GM19035 (cell line): ENCODE results near the gene GALNT1.
"Not testable (repeated sequence)": the region's sequence is repeated elsewhere in the genome, so short reads cannot be mapped to it uniquely, and the experiment has no call there.

ENCODE experiments used
- ATAC-seq: cut with Tn5 transposase; IDR thresholded peaks from one replicate; pipeline ENCODE4 v1.9.1; 2021; ENCODE audit not compliant: unreplicated experiment

GALNT1 gene

DNA sequence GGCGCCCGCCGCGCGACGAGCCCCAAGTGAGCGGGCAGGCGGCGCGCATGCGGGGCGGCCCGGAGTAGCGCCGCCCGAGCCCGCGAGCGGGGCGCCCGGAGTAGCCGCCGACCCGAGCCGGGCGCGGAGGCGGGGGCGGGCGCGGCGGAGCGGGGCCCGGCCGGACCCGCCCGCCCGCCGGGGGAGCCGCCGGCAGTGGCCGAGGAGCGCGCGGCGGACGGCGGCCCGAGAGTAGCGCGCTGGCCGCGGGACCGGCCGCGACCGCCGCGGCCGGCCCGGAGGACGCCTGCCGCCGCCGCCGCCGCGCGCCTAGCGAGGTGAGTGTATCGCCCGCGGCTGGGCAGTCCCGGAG, at the start of gene GALNT1:
GALNT1 (plus strand) TSS at position 195 of the 352 bp plus-strand sequence. CDS start 72,923 bp downstream, outside the sequence.
- no peak for ATAC-seq

DNA sequence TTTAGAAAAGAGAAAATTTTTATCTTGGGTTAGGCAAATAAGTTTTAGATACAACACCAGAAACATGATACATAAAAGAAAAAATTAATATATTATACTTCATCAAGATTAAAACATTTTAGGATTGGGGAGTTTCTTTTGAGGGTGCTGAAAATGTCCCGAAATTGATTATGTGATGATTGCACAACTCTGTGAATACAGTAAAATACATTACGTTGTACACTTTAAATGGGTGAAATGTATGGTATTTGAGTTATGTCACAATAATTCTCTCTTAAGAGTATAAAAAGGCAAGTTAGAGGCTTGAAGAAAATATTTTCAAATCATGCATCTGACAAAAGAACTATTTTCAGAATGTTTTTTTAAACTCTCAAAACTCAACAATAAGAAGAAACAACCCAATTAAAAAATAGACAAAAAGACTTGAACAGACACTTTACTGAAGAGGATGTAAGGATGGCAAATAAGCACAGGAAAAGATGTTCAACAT, 47.6 kb upstream of the GALNT1 start:
- no peak for ATAC-seq

DNA sequence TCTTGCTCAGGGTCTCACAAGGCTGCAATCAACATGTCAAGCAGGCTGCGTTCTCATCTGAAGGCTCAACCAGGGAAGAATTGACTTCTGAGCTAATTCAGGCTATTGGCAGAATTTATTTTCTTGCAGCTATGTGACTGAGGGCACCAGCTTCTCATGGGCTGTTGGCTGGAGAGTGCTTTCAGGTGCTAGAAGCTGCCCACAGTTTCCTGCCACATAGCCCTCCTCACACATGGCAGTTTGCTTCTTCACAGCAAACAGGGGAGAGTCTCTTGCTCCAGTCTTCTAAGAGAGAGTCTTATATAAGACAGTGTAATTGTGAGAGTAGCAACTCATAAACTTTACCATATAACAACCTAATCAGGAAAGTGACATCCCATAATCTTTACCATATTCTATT, 46.2 kb upstream of the GALNT1 start:
- ATAC-seq: no peak

DNA sequence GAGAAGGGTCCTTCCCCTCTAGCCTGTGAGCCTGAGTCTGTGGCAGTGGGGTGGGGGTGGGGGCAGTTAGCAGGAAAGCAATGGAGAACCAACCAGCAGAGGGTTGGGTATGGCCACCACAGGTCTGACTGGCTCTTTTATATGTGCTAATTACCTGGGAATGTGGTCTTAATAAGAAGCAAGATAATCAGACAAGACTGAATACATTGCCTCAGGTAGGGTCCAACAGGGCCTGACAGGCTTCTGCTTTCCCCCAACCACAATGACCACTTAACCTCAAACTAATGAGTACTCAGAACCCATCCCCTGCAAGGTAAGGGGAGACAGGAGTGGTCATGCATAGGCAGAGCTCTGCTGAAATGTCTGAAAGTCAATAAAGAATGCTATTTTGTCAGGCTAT, 39.2 kb upstream of the GALNT1 start:
- ATAC-seq: no peak

DNA sequence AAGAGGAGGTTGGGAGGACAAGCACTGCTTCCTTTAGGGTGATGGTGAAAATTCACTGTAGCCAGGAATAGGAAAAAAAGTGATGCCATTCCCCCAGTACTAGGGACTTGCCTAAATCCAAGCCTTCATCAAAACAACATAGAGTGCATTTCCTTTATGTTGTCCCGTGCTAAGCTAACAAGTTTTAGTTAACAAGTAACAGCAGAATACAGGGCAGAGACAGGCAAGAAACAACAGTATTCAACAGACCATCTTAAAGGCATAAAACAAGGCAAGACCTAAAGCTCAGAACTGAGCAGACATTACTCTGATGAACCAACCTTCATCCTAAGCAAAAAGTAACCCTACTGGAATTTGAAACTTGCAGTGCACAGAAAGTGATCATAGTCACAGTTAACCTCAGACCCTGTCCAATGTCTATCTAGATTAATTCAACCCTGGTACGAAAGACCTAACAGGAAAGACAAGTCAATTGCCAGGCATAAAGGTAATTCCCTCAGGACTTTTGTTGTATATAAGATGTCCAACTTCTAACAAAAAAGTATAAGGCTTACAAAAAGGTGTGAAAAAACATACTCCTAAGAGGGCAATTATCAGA, 34.4 kb upstream of the GALNT1 start:
- ATAC-seq: no peak

DNA sequence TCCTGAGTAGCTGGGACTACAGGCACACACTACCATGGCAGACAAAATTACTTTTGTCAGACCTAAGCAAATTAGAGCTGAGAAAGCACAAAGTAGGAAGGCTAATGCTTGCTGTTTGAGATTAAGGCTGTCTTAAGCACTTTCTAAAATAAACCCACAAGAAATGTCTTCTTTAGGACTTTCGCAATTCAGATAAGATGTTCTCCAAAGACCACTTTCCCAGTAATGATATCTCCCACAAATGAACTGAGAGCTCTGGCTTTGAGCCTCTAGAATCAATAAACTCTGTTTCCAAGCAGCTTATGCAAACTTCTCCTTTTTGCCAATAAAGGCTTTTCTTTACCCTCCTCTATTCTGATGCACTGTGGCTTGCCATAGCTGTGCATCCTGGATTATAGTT, 32.0 kb upstream of the GALNT1 start:
- no peak for ATAC-seq

DNA sequence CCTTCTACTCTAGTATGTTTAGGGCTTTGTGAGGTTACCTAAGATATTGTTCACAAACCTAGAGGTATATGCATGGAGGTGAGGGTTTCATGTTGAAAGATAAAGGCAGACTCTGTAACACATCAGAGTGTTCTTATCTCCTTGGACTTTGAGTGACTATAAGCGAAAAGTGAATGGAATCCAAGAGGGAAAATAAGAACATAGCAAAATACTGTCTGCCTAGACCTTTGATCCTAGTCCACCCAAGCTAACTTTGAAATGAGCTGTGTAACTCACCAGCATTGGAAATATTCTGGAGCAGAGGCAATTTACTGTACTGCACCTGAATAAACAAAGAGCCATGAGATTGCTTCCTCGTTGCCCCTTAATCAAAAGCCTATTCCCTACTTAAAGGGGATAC, 28.2 kb upstream of the GALNT1 start:
- ATAC-seq: no peak

DNA sequence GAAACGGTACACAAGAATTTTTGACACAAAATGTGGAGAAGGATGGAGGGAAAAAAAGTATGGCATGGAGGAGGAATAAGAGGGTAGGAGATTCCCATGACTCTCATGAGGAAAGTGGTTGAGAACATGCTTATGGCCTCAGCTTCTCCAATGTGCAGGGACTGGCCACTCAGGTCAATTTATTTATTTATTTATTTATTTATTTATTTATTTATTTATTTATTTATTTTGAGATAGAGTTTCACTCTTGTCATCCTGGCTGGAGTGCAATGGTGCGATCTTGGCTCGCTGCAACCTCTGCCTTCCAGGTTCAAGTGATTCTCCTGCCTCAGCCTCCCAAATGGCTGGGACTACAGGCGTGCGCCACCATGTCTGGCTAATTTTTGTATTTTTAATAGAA, 26.0 kb upstream of the GALNT1 start:
- ATAC-seq: not testable (repeated sequence)

DNA sequence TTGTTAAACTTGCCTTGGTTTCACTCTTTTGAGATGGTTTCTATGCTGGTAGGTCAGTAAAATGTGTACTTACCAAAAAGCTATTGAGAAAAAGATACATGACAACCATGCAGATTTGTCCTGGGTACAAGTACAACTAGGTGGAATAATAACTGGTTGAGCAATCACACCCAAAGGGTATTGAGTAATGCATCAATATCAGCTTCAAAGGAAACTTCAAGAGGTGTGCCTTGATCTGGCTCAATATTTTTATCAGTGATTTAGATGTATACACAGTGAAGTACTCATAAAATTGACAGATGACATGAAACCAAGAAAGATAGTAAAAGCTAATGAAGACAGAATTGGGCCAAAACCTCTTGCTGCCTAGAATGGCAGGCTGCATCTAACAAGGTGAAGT, 21.7 kb upstream of the GALNT1 start:
- ATAC-seq: no peak

DNA sequence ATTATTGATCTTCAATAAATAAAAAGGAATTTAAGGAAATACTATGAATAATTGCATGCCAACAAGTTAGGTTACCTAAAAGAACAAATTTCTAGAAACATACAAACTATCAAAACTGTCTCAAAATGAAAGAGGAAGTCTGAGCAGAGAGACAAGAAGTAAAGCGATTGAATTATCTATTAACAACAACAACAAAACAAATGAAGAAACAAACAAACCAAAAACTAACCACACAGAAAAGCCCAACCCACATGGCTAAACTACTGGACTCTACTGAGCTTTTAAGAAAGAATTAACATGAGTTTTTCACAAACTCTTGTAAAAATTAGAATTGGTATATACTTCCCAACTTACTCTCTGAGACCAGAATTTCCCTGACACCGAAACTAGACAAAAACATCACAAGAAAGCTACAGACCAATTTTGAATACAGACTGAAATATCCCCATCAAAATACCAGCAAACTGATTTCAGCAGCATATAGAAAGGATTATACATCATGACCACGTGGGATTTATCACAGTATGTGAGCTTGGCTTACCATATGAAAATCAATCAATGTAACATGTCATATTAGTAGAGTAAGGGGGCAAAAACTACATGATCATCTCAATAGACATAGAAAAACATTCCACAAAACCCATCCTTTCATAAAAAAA, 16.6 kb upstream of the GALNT1 start:
- ATAC-seq: peak; percentile 96

DNA sequence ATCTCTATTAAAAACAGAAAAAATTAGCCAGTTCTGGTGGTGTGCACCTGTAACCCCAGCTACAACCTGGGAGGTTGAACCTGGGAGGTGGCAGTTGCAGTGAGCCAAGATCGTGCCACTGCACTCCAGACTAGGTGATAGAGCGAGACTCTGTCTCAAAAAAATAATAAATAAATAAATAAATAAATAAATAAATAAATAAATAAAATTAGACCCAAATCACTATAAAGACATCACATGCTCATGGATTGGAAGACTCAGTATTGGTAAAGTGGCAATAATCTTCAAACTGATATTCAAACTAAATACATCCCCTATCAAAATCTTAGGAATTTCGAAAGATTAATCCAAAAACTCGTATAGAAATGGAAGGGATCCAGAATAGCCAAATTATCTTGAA, 15.5 kb upstream of the GALNT1 start:
- no peak for ATAC-seq

DNA sequence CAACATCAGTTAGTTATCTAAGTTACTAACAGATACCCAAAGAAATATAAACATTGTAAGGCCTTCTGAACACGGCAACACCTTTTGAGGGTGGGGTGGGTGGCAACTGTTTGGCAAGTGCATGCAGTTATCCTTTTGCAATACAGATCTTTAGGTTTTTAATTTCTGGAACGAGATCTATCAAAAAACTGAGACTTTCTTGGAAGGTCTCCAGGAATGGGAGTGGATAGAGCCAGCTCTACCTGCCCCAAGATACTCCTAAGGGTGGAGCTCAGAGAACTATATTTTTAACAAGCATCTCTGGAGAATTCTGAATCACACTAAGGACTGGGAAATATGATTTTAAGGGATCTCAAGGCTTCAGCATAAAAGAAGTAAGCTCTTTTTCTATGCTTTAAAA, 11.4 kb upstream of the GALNT1 start:
- no peak for ATAC-seq

DNA sequence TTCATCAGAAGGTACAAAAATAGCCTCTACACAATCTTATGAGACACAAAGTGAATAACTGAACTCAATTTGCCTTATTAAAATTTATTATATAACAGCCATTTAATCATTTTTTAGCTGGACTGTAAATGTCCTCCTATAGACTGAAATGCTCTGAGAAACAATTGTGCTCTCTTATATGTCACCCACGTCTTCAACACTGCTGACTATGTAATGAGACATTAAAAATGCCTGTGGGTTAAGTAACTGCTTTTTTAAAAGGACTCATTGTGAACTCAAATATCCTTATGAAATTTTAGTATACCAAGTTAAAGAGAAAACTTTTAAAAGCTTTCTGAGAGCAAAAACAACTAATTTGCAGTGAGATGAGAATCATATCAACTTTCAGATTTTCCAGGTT, 10.4 kb upstream of the GALNT1 start:
- no peak for ATAC-seq

DNA sequence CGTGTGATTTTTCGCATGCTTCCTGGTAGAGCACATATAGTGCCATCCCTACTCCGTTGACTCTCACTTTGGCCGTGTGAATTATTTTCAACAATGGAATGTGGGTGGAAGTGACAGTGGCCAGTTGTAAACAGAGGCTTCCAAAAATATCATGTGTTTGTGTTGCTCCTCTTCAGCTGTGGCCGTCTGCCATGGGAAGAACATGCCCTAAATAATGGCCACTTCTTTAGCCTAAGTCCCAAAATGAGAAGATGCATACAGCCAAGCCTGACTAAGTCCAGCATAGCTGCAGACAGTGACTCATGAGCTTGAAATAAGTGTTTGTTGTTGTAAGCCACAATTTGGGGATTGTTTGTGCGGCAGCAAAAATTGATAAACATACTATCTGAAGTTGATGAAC, 8.9 kb upstream of the GALNT1 start:
- no peak for ATAC-seq

DNA sequence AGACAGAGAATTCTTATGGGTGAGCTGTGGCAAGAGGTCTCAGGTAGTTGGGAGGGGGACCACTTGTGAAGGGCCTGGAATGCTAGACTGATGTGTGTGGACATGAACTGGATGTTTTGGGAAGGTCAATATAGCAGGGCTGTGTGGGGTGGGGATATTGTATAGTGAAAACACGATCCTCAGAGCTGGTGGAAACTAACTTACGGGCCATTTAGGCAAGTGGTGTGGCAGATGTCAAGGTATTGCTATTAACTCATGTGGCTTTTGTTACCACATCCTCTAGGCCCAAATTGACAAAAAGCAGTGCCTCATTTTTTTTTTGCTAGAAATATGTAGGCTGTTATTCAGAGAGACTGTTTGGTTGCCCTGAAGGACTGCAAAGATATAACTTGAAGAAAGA, 8.0 kb upstream of the GALNT1 start:
- ATAC-seq: peak; percentile 30

DNA sequence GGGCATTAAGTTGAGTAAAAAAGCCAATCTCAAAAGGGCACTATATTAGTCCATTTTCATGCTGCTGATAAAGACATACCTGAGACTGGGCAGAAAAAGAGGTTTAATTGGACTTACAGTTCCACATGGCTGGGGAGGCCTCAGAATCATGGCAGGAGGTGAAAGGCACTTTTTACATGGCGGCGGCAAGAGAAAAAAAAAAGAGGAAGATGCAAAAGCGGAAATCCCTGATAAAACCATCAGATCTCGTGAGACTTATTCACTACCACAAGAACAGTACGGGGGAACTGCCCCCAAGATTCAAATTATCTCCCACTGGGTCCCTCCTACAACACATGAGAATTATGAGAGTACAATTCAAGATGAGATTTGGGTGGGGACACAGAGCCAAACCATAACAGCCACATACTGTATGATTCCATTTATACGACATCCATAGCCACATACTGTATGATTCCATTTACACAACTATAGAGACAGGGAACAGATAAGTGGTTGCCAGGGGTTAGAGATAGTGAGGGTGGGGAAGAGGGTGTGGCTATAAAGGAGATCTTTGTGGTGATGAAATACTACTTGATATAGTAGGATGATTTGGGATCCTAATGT, 5.2 kb upstream of the GALNT1 start:
- not testable (repeated sequence) for ATAC-seq

DNA sequence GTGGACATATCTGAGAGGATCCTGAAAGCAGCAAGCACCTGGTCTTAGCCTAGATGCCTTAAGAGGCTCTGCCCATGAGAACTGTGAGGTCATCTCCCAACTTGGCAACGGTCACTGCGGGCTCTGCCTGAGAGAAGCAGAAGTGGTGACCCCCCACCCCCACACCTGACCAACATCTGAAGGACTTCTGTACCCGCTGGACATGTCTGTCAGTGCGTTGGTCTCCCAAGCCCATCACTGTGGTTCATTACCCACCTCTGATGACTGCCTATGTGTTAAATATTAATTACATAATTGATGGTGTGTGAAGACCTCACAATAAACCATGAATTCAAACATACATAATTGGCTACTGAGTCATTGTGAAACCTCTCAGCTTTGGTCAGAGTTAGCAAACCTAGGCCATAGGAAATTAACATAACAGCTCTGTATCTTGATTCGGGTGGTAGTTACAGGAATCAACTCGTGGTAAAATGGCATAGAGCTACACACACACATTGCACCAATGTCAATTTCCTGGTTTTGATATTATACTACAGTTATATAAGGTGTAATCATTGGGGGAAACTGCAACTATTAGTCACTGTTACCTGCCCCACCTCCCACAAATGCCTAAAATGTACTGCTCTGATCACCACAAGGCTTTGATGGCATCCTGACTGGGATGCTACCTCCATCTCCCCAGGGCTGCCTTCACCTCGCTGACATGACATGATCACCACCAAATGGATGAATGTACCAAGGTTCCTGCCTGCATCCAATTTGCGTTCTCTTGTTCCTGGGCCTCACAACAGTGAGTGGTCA, 4.3 kb upstream of the GALNT1 start:
- ATAC-seq: peak; percentile 47

DNA sequence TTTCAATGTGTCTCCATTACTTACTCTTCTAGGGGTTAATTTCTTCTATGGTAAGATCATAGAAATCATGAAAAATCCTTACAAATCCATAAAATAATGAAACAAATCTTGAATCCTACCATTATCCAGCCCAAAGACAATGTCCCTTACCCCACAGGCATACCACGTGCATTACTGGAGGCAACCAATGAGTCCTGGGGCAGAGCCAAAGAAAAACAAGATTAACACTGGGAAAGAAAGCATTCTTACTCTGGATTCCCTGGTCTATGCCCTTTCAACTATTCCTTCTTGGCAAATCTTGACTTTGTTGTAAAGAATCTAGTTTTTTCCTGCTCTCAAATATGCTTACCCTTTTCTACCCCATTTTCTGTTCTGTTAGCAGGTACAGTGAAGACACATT, 3.1 kb upstream of the GALNT1 start:
- ATAC-seq: no peak

DNA sequence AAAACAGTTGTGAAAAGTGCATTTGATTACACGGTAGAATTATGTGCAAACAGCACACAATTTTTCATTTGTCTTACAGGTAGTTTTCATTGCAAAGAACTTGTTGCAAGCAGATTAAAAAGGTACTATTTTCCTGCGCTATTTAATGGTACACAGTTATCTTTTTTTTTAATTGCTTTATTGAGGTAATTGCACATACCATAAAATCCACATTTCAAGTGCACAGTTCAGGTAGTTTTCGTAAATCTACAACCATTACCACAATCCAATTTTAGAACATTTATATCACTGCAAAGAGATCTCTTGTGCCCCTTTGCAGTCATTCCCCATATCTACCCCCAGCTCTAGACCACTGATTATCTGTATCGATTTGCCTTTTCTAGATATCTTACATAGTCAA, 2.6 kb upstream of the GALNT1 start:
- ATAC-seq: no peak

DNA sequence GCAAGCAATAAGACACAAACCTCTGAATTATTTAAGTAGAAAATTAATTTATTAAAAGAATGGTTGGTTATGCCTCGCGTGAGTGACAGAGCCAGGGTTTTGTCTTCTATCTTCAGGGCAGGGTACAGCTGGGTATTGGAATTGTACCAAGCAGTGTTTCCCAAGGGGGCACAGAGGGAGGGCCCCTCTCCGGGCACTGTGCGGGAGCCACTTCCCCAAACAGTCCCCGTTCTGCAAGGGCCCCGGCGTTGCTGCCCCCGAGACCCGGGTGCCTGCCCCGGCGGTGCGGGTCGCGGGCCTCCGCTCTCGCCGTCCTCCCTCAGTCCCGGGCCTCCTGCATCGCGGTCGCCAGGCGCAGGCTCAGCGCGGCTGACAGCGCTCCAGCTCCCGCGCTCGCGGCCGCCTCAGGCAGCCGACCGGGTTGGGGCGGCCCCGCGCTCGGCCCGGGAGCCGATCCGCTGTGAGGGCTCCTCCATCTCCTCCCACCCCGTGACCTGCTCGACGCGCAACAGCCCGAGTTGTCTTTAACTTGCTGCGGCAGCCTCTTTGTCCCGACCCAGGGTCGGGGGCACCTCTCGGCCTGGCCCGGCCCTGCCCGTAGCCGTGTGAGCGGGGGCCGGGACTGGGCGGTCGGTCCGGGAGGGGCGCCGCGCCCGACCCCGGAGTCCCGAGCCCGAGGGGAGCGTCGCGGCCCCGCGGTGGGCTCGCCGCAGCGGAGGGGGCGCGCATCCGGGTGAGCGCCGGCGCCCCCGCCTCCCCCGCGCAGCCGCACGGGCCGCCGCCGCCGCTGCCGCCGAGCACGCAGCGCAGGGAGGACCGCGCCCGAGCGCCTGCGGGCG, 620 bp upstream of the GALNT1 start:
- ATAC-seq: peak; percentile 50
